Measurements from ENCODE around the gene CD151.

CD151 gene

DNA sequence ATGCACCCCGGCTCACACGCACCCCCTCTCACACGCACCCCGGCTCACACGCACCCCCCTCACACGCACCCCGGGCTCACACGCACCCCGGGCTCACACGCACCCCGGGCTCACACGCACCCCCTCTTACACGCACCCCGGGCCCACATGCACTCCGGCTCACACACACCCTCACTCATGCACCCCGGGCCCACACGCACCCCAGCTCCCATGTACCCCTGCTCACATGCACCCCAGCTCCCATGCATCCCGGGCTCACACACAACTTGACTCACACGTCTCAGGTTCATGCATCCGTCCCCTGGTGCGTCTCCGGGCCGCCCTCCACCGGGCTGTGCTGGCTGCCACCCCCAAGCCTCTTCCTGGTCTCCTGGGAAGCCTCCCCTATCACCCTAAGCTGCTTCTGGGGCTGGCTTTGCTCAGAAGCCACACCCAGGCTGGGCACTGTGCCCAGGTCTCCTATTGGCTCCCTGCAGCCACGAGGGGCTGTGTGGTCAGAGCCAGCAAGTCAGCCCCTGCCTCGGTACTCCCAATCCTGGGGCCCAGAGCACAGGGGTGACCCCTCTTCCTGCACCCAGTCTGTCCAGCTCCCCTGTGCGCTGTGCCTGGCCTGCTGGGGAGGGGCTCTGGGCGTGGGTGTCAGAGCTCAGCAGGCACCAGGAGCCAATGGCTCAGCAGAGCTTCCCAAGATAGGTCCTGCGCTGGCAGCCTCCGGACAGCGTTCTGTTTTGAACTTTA lies 26.8 kb downstream of the CD151 start:
- DNase-seq = no peak

DNA sequence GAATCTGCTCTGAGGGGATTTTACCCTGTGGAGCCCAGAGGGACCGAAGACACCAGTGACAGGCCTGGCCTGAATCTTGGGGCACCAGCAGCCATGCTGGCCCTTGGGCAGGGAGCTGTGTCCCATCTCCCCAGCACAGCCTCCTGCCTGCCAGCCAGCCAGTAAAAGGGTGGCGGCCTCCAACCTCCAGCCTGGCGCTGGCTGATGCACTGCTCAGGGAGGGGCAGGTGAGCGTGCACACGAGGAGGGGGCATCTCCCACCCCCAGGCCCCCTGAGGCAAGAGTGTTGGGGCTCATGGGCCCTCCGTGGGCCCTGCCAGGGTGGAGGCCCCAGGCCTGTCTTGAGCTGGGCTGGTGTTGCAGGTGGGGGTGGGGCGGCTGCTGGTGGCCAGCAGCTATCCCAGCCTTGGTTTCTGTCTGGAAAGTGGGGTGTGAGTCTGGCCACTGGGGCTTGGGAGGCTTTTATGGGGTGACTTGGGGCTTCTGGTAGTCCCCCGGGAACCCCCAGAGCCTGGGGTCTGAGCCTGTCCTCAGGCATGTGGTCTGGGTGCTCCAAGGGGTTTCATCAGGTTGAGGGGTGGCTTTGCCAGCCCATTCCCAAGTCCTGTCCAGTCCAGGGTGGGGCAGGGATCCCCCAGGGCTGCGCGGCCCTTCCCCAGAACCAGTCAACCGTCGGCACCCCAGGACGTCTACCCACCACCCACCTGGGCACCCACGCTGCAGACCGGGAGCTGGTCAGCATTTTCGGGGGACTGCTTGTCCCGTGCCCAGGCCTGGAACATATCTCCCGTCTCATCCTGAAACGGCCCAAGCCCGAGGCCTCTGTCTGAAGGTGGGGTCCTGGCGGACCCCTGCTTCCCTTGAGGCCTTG lies 27.7 kb downstream of the CD151 start:
- no peak for DNase-seq

DNA sequence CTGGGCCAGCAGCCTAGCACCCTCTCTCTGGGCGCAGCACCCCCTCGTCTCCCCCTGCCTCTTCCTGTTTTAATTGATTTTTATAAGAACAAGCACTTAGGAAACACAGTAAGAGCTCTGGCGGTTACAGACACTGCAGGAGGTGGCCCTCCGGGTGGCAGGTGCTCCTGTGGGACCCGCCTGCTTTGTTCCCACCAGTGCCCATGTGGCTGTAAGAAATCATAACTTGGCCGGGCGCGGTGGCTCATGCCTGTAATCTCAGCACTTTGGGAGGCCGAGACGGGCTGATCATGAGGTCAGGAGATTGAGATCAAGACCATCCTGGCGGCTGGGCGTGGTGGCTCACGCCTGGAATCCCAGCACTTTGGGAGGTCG lies 28.3 kb downstream of the CD151 start:
- DNase-seq = peak; percentile 70

DNA sequence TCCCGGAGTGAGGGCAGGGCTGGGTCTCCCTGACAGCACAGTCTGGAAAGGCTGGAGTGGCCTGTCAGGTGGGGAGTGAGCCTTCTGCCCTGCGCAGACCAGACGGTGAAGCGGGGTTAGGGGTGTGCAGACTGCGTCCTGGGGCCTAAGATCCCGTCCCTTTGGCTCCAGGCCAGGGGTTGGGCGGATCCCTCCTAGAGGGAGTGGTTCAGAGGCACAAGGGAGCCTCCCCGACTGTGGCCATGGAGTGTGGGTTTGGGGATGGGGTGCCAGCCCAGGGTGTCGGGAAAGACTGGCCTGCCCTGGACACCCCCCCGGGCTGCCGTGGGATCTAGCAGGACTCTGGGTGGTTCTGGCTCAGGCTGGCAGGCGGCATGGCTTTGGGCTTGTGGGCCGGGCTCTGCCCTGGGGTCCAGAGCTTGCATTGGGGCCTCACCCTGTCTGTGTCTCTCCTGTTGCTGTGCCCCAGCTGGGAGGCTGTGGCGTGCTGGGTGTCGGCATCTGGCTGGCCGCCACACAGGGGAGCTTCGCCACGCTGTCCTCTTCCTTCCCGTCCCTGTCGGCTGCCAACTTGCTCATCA lies 29.4 kb downstream of the CD151 start:
- no peak for DNase-seq

DNA sequence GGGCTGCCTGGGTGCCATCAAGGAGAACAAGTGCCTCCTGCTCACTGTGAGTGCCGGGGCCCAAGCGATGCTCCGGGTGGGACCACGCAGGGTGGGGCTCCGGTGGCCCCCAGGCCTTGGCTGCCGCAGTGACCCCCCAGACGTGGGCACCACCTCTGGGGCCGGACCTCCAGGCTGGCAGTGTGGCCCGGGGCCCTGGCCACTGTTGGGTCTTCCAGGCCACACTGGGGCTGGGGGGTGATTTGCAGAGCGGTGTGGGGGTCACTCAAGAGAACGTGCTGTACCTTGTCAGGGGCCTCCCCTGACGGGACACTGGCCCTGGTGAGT lies 29.9 kb downstream of the CD151 start:
- DNase-seq = no peak

DNA sequence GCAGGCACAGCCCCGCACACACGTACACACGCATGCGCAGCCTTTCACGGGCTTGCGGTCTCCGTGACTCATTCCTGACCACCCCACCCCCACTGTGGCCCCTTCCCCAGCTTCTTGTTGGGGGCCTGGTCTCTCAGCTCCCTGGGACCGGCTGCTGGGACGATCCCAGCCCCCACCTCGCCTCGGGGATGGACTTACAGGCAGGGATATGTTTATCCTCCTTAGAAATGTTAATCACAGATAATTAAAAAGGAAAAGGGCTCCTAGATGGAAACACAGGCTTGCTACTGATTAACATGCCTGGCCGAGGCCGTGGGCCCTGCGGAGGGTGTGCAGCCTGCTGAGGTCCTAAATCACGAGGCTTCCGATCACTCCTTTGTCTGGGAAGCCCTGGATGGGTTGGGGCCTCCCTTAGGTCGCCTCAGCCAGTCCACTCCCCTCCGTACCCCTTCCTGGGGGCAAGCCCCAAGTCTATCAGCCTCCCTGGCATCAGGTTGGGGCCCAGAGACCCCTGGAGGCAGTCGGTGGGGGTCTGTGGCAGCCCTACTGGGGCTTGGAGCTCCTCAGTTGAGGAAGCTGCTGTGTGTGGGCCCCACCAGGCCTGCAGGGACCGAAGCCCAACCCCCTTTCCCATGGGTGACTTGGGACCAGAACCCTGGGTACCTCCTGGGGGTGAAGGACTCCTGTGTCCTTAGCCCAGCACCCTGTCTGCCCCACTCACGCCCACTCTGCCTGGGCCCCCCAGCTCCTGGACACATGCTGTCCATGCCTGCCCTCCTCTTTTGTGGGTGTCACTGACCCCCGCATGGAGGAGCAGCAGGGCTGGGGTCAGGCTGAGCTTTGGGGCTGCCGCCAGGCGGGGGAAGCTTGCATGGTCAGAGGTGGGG lies 30.5 kb downstream of the CD151 start:
- no peak for DNase-seq

DNA sequence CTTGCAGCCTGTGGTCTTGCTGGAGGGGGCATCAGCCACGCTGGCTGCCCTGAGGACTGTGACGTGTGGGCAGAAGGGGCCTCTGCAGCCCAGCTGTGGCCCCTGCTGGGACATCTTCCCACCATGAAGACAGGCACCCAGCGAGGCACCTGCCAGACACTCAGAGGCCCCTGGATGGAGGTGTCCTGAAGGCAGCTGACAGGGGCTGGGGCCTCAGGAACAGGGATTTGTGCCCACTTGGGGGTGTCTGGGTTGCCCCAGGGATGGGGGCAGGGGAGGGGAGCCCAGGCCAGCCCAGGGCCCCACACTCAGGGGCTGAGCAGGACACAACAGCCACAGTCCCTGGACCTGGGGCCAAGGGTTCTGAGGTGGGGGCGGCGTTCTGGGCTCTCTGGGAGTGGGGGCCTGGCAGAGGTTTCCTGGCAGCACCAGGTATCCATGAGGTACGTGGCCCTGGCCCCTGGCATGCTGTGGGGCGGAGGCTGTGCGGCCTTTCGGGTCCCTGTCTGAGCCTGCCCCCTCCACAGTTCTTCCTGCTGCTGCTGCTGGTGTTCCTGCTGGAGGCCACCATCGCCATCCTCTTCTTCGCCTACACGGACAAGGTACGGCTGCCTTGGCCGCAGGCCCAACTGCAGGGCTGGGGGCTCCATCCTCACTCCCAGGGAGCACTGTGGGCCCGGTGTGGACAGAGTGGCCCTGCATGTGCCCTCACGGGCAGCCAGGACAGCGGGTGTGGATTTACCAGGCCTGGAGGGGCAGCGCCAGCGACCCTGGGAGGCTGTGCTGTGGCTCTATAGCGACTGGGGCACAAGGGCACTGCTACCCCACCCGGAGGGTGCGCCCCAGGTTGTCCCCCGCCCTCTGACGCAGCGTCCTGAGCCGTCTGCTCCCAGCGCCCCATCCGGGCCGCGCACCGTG lies 31.4 kb downstream of the CD151 start:
- DNase-seq = no peak

DNA sequence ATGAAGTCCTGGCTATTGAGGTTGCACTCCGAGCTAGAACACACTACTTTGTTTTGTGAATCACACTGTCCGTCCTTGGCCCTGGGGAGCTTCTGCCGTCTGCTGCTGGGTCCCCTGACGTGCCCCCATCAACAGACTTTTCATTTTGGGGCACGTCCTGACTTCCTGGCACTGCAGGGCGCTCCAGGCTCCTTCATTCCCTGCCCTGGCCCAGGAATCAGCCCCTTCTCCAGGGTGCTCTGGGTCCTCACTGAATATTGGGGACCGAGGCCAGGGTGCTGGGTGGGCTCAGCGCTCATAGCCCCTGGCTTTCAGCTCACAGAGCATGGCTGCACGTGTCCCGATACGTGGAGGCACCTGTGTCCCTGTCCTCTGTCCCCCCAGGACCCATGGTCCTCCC lies 32.1 kb downstream of the CD151 start:
- DNase-seq = no peak

DNA sequence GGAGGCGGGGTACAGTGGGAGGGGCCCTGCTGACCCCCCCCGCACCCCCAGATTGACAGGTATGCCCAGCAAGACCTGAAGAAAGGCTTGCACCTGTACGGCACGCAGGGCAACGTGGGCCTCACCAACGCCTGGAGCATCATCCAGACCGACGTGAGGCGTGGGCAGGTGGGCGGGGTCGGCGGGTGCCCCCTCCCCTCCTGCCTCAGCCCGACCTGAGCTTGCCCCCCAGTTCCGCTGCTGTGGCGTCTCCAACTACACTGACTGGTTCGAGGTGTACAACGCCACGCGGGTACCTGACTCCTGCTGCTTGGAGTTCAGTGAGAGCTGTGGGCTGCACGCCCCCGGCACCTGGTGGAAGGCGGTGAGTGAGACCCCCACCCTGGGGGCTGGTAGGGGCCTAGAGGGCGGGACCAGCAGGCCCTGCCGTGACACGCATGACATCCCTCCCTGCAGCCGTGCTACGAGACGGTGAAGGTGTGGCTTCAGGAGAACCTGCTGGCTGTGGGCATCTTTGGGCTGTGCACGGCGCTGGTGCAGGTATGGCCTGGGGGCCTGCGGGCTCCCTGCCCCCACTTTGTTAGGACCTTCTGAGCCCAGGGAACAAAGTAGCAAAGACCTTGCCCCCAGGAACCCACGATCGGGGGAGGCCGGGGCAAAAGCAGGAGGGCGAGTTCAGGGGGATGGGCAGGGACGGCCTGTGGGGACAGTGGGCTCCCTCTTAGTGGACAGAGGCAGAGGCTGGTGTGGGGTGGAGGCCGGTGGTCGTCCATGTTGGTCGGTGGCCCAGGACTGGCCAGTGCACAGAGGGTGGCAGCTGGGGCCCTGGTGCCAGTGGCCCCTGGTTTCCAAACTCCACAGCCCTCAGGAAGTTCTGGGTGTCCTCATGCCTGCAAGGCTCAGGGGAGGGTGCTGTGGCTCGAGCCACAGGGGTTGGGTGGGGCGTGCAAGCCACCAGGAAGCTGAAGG lies 33.0 kb downstream of the CD151 start:
- no peak for DNase-seq

DNA sequence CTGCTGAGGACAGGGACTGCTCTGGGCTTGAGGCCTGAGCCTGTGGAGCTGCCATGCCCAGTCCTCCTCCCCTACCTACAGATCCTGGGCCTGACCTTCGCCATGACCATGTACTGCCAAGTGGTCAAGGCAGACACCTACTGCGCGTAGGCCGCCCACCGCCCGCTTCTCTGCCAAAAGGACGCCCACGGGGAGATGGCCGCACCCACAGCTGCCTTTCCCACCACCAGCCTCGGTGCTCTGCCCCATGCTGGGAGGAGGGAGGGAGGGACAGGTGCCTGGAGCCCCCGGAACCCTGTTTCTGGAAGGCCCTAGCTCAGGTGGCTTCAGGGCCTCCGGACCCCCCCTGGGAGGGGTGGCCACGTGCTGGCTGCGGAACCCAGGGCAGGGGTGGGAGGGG lies 33.7 kb downstream of the CD151 start:
- DNase-seq = no peak

DNA sequence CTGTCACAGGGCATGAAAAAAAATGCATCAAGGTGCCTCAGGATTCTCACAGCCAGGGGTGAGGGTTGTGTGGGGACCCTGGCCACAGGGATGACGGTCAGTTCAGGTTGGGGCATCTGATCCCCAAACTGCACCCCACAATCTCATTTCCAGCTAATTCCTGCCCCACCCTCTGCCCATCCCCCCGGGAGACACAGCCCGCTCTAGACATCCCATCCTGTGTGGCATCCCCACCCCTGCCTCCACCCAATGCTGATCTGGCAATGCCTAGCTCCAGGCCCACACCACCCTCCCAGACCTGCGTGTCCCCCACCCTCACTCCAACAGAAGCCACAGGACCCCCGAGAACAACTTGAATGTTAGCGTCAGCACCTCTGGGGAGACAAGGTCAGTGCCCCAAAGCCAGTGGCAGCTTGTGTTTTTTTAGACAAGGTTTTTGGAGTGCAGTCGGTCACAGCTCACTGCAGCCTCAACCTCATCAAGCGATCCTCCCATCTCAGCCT lies 35.2 kb downstream of the CD151 start:
- no peak for DNase-seq

DNA sequence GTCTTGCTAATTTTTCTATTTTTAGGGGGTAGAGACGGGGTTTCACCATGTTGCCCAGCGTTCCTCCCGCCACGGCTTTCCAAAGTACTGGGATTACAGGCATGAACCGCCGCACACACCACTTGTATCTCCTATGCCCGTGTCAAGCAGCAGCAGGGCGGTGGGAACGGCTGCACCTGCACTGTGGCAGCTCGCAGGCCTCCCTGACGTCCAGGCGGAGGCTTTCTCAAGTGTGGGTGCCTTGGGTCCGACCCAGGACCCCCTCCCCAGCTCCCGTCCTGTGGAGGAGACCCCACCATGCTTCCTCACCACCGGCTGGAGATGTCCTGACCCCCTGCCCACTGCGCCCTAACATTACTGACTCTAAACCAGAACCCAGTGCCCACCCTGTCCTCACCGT lies 35.6 kb downstream of the CD151 start:
- DNase-seq = no peak

DNA sequence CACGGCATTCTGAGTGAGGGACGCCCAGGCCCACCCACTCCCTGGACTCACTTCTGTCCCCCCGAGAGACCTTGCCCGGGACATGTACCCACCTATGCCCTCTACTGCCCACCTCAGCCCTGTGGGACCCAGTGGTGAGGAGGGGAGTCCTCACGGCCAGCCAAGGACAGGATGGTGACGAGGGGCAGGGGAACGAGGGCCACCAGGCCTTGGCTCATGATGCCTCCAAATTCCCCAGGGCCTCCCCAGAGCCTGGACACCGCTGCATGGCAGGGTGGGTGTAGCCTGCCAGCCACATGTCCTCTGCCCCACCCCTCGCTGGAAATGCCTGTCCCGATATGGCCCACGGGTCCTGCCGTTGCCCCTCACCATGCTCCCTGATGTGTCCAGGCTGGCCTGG lies 36.0 kb downstream of the CD151 start:
- DNase-seq = no peak

DNA sequence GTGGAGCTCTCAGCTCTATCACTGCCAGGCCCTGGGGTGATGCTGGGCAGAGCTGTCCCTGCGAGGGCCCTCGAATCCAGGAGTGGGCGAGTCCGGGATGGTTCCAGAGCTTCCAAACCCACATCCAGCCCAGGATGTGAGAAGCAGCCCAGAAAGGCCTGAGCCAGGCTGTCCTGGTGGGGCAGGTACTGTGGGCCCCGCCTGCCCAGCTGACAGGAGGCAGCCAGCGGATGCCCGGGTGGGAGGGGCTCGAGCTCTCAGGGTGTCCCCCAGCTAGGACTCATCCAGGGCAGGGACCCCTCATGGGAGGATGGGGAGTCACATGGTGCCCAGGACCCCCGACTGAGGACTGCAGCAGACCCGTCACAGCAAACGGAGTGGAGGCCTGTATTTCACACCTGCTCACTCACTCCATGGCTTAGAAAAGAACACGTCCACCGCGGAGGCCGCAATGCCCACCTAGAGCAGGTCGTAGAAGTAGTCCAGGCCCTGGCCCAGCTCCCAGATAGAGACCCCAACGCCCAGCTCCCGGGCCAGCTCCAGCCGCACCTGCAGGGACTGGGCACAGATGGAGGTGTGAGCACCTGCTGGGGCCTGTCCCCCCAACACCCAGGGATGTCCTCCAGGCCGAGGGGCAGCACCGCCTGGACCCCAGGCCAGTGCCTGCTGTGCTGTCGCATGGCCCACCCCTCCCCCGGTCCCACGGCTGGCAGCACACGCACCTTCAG lies 36.8 kb downstream of the CD151 start:
- DNase-seq = no peak

DNA sequence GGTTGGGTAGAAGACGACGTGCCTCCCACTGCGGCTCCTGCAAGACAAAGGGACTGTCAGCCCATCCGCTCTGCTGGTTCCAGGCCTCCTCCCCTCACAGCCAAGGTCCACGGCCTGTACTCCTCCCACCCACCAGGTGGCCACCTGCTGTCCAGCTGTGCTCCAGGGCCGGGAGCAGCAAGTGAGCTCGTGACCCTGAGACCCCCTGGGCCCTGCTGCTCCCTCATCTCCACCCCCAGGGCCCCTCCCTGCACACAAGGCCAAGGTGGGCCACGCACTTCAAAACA lies 37.3 kb downstream of the CD151 start:
- DNase-seq = no peak

DNA sequence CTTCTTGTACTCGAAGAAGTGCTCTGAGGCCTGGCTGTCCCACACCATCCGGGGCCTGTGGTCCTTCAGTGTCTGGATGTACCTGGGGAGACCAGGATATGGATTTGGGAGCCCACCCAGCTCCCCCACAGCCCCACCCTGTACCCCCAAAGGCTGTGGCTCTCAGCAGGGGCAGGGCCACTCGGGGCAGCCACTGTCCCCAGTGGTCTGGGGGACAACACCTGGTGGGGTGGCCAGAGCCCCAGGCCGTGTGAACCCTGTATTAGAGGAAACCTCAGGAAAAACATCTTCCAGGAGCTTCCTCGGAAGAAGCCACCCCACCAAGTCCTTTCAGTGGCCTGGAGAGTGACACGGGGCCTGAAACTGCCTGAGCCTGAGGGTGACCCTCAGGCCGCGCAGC lies 37.7 kb downstream of the CD151 start:
- no peak for DNase-seq

DNA sequence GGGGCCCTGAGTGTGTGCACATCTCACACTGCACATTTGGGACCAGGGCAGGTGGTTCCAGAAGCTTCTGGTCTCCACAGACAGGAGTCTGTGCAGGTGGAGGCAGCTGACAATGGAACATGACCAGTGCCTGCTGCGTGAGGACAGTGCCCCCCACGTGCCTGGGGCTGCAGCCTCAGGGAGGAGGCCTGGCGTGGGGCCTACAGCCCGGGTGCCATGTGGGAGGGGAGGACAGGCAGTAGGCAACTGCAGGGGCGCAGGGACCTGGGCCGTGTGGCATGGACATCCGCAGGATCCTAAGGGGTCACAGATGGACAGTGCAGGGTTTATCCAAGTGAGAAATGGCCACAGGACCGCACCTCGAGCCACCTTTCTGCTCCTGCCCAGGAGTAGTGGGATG lies 38.7 kb downstream of the CD151 start:
- DNase-seq = no peak

DNA sequence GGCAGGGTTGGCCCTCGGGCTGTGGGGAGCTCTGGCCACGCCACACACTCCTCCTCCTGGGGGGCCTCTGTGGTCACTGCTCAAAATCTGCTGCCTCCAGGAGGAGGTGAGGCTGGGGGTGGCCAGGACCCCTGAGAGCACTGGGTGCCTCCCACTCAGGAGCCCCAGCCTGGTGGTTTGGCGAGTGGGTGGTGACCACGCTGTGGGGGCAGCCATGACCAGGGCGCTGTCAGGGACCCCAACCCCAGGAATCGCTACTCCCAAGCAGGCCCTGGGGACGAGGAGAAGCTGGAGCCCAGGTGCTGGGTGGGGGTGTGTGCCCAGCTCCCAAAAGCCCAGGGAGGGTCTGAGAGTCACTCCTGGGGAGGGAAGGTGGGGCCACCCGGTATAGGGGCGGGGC lies 40.0 kb downstream of the CD151 start:
- no peak for DNase-seq

DNA sequence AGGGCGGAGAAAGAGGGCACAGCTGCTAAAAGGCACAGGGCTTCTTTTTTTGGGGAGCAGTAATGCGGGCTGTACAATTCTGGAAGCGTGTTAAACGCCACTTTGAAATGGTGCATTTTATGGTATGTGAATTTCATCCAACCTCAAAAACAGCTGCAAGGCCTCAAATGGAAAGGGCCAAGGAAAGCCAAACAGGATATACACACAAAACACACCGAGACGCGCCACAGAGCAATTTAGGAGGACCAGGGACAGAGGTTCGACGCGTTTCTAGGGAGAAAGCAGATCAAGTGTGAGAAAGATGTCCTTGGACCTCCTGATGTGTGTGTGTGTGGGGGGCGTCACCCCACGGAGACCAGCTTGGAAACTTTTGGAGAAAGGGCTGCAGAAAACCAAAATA lies 41.0 kb downstream of the CD151 start:
- DNase-seq = no peak

DNA sequence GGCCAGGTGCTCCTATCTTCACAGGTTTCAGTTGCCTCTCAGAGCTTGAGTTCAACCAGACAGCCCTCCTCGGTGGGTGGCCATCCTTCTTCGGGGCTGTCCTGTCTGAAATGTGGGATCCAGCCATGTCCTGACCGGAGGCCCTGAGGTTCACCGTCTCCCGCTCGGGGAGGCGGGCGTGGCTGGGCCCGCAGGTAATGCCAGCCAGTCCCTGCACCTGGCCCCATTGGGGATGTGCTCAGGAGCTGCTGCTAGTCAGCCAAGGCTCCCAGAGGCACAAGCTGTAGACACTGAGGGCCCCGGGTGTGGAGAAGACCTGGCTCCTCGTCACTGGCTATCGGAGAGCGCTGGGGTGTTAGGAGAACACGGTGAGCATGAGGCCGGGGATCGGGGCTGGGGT lies 42.5 kb downstream of the CD151 start:
- DNase-seq = no peak
